Measurements from ENCODE around the gene CD209. TPM values are rescaled to one million over a fixed set of nuclear protein-coding genes. Genes with fewer than 3 reads are reported as not detected.

The CD209 gene
- total RNA-seq, 1 donor from 2014 or later, result not detected

DNA sequence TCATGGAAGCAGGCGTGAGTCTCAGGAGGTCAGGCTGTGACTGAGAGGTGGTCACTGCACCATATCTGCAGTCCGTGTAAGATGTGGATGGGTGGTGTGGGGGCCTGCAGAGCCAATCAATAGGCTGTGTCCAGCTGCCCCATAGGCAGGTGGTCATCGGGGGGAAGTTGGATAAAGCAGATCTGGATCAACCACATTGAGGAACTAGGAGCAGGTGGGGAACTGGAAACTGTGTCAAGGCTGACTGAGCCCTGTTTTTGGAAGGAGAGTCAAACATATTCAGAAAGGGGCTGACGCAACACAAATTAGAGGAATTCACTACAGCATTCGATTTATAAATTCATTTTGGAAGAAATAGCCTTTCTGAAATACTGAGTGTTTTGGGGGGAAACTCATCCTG, 30.7 kb upstream of the CD209 start:
- H3K27ac Mint-ChIP-seq (ENCODE audit: unreplicated experiment), result no peak overlapping the region
- TF ChIP-seq, protein P1, sequence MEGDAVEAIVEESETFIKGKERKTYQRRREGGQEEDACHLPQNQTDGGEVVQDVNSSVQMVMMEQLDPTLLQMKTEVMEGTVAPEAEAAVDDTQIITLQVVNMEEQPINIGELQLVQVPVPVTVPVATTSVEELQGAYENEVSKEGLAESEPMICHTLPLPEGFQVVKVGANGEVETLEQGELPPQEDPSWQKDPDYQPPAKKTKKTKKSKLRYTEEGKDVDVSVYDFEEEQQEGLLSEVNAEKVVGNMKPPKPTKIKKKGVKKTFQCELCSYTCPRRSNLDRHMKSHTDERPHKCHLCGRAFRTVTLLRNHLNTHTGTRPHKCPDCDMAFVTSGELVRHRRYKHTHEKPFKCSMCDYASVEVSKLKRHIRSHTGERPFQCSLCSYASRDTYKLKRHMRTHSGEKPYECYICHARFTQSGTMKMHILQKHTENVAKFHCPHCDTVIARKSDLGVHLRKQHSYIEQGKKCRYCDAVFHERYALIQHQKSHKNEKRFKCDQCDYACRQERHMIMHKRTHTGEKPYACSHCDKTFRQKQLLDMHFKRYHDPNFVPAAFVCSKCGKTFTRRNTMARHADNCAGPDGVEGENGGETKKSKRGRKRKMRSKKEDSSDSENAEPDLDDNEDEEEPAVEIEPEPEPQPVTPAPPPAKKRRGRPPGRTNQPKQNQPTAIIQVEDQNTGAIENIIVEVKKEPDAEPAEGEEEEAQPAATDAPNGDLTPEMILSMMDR (IDR thresholded peaks at IDR 0.05), result no peak
- H3K4me1 Mint-ChIP-seq (ENCODE audit: low read depth), result no peaks in the 10 kb centered on the region
- no peaks in the 10 kb centered on the region for H3K36me3 Mint-ChIP-seq (ENCODE audit: low read depth)
- H3K27me3 Mint-ChIP-seq (ENCODE audit: low read depth), result peaks cover 52% of the 10 kb centered on the region
- H3K9me3 Mint-ChIP-seq (ENCODE audit: low read depth), result no peaks in the 10 kb centered on the region
- no peak for DNase-seq (ENCODE audit: low spot score)
- no peak overlapping the region for H3K4me3 Mint-ChIP-seq (ENCODE audit: unreplicated experiment)

DNA sequence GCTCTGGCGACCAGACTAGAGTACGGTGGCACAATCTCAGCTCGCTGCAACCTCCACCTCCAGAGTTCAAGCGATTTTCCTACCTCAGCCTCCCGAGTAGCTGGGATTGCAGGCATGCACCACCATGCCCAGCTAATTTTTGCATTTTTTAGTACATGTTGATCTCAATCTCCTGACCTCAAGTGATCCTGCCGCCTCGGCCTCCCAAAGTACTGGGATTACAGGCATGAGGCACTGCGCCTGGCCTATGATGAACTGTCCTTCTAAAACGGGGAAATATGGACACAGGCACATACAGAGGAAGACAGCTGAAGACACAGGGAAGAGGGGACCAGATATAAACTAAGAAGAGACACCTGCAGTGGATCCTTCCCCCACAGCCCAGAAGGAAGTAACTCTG, 28.4 kb upstream of the CD209 start:
- H3K36me3 Mint-ChIP-seq (ENCODE audit: low read depth), result no peaks in the 10 kb centered on the region
- TF ChIP-seq, protein P1 (IDR thresholded peaks at IDR 0.05), result no peak
- H3K9me3 Mint-ChIP-seq (ENCODE audit: low read depth), result no peaks in the 10 kb centered on the region
- peaks cover 50% of the 10 kb centered on the region for H3K27me3 Mint-ChIP-seq (ENCODE audit: low read depth)
- no peak for DNase-seq (ENCODE audit: low spot score)
- H3K27ac Mint-ChIP-seq (ENCODE audit: unreplicated experiment), result no peak overlapping the region
- no peaks in the 10 kb centered on the region for H3K4me1 Mint-ChIP-seq (ENCODE audit: low read depth)
- H3K4me3 Mint-ChIP-seq (ENCODE audit: unreplicated experiment), result no peak overlapping the region

DNA sequence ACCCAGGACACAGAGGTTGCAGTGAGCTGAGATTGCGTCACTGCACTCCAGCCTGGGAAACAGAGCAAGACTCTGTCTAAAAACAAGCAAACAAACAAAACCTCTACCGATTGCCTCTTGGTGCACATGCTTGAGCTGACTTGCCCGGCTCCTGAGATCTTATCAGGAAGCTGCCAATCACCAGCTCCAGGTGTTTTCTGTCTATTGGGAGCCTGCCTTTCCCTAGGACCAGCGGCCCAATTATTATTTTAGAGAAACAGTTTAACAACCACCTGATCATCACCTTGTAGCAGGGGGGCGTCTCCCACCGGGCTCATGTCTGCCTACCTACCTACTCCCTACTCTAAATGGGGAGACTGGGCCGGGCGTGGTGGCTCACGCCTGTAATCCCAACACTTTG, 26.5 kb upstream of the CD209 start:
- no peaks in the 10 kb centered on the region for H3K36me3 Mint-ChIP-seq (ENCODE audit: low read depth)
- H3K9me3 Mint-ChIP-seq (ENCODE audit: low read depth), result no peaks in the 10 kb centered on the region
- H3K27me3 Mint-ChIP-seq (ENCODE audit: low read depth), result peaks cover 47% of the 10 kb centered on the region
- no peak for DNase-seq (ENCODE audit: low spot score)
- H3K27ac Mint-ChIP-seq (ENCODE audit: unreplicated experiment), result no peak overlapping the region
- no peaks in the 10 kb centered on the region for H3K4me1 Mint-ChIP-seq (ENCODE audit: low read depth)
- TF ChIP-seq, protein P1 (IDR thresholded peaks at IDR 0.05), result no peak
- H3K4me3 Mint-ChIP-seq (ENCODE audit: unreplicated experiment), result no peak overlapping the region

DNA sequence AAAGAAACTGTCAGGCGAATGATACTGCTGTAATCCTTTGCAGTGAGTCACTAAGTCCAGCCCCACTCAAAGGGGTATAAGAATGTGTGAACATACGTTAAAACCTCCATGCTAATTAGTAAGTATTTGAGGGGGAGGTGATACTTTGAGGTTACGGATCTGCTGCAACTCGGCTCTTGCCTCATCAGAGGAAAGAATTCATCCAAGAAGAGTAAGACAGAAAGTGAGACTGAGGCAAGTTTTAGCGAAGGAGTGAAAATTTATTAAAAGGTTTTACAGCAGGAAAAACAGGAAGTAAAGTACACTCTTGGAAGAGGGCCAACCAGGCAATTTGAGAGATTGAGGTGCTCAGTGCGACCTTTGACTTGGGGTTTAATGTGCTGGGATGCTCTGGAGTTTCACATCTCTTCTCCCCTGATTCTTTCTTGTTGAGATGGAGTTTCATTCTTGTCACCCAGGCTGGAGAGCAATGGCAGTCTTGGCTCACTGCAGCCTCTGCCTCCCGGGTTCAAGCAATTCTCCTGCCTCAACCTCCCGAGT, 25.5 kb upstream of the CD209 start:
- Mint-ChIP-seq H3K27me3 (ENCODE audit: low read depth) (peaks cover 52% of the 10 kb centered on the region), H3K27ac (ENCODE audit: unreplicated experiment) (no peak overlapping the region), H3K4me1 (ENCODE audit: low read depth) (no peaks in the 10 kb centered on the region), H3K36me3 (ENCODE audit: low read depth) (no peaks in the 10 kb centered on the region), H3K4me3 (ENCODE audit: unreplicated experiment) (no peak overlapping the region), H3K9me3 (ENCODE audit: low read depth) (no peaks in the 10 kb centered on the region)
- TF ChIP-seq, protein P1 (IDR thresholded peaks at IDR 0.05), result no peak
- DNase-seq (ENCODE audit: low spot score), result no peak

DNA sequence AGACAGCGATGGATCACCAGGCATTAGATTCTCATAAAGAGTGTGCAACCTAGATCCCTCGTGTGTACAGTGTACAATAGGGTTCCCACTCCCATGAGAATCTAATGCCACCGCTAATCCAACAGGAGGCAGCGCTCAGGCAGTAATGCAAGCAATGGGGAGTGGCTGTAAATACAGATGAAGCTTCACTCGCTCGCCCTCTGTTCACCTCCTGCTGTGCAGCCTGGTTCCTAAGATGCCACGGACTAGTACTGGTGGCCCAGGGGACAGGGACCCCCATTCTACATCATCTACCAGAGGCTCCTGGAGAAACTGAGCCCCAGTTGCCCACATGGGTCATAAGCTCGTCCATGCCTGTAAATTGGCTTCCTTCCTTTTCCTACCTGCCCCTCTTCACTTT, 23.7 kb upstream of the CD209 start:
- TF ChIP-seq, protein P1 (IDR thresholded peaks at IDR 0.05), result no peak
- Mint-ChIP-seq H3K9me3 (ENCODE audit: low read depth) (no peaks in the 10 kb centered on the region), H3K27ac (ENCODE audit: unreplicated experiment) (no peak overlapping the region), H3K4me3 (ENCODE audit: unreplicated experiment) (no peak overlapping the region), H3K27me3 (ENCODE audit: low read depth) (peaks cover 49% of the 10 kb centered on the region), H3K36me3 (ENCODE audit: low read depth) (no peaks in the 10 kb centered on the region), H3K4me1 (ENCODE audit: low read depth) (no peaks in the 10 kb centered on the region)
- no peak for DNase-seq (ENCODE audit: low spot score)

Measured in chondrocyte (in vitro differentiated cells).